ENCODE data around the gene POPDC2.

DNA sequence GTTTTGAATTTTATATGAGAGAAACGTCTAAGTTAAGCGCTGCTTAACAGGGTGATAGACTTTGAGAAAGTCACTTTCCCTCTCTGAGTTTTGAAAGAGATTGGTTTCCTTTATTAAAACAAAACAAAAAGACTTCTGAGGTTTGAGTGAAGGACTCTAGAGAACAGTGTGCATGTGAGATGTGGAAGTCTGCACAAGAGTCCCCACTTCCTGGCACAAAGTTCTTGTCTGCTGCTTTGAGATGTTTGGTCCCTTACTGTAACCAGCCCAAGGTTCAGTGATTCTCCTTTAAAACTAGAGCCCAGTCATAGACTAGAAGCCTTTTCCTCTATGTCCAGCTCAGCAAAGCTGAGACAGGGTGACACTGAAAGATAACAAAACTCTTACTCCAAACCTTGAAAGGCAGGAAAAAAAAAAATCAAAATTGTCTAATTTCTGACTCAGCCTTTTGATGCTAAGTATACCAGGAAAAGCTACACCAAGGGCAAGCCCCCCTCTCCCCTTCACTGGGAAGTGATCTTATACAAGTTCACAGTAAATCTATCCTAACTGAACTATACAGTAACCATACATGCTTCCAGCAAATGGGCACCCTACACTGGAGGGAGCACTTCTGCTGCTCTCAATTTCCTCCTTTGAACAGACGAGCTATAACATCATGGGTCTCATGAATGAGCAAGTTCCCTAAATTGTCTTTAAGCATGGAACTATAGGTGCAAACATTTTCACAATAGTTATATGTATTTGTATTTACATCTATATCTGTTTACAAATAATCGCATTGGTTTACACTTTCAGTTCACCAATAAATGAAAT, 2.3 kb downstream of the POPDC2 start:
- TF ChIP-seq CTCF (IDR thresholded peaks at IDR 0.05): 0 out of 2 replicates have a peak, but pooled peaks have one; percentile 15
- no peak for TF ChIP-seq POLR2AphosphoS5 (IDR thresholded peaks at IDR 0.05; ENCODE audit: low read depth, low read length)
- no peak for TF ChIP-seq YY1 (IDR thresholded peaks at IDR 0.05; ENCODE audit: low read depth)
